Measurements from ENCODE around the gene SEMA5A.

Gene SEMA5A

DNA sequence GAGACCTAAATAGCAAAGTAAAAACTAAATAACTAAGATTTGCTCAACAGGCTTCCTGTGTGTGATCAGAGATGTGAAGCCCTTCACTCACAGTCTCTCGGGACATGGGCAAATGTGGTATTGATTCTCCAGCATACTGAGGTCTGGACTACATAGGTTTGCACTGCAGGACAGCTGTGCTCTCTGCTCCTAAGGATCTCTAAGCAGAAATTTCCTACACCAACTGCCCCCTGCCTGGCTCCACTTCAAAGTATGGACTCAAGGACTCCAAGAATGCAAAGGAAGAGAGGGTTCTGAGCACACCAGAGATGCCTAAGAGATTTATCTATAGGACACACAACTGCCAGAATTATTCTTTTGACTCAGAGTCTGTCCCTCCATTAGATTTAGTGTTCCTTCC is 487.2 kb downstream of the SEMA5A start:
- DNase-seq (ENCODE audit: low spot score), result no peak
- TF ChIP-seq, protein P1, sequence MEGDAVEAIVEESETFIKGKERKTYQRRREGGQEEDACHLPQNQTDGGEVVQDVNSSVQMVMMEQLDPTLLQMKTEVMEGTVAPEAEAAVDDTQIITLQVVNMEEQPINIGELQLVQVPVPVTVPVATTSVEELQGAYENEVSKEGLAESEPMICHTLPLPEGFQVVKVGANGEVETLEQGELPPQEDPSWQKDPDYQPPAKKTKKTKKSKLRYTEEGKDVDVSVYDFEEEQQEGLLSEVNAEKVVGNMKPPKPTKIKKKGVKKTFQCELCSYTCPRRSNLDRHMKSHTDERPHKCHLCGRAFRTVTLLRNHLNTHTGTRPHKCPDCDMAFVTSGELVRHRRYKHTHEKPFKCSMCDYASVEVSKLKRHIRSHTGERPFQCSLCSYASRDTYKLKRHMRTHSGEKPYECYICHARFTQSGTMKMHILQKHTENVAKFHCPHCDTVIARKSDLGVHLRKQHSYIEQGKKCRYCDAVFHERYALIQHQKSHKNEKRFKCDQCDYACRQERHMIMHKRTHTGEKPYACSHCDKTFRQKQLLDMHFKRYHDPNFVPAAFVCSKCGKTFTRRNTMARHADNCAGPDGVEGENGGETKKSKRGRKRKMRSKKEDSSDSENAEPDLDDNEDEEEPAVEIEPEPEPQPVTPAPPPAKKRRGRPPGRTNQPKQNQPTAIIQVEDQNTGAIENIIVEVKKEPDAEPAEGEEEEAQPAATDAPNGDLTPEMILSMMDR (IDR thresholded peaks at IDR 0.05; ENCODE audit: extremely low read depth, insufficient read depth, missing control alignments), result no peak
- in situ Hi-C loops (cut with MboI; ENCODE audit: low pct_unique_long_range_greater_than_20kb, low sequenced_read_pairs, unreplicated experiment), result no loop called here

GRCh38 chr5:9058161-9058560 is 487.7 kb downstream of the SEMA5A start:
- DNase-seq (ENCODE audit: low spot score), result no peak
- in situ Hi-C loops (cut with MboI; ENCODE audit: low pct_unique_long_range_greater_than_20kb, low sequenced_read_pairs, unreplicated experiment), result no loop called here
- TF ChIP-seq, protein P1 (IDR thresholded peaks at IDR 0.05; ENCODE audit: extremely low read depth, insufficient read depth, missing control alignments), result no peak

DNA sequence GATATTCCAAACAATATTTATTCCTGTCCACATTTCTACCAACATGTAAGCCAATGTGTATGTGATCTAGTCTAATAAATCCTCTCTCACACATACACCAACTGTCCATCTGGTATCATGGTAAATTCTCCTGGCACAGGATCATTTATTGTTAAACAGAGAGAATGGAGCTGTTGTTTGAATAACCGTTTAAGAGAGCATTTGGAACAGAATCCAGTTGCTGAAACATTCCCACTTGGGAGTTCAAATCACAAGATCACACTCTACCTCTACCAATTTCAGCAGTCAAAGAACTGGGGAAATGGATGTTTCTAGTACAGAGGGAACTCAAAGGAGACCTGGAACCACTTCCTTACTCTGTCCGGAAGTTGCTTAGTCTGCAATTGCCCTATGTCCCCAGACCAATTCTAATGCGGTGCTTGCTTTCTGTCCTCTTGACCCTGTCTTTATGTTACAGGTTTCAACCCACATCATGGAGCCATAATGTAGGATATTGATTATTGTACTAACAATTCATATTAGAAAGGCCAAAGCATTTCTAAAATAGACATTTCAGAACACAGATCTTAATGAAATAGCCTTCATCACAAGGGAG is 488.4 kb downstream of the SEMA5A start:
- in situ Hi-C loops (cut with MboI; ENCODE audit: low pct_unique_long_range_greater_than_20kb, low sequenced_read_pairs, unreplicated experiment), result no loop called here
- no peak for DNase-seq (ENCODE audit: low spot score)
- TF ChIP-seq, protein P1 (IDR thresholded peaks at IDR 0.05; ENCODE audit: extremely low read depth, insufficient read depth, missing control alignments), result no peak

GRCh38 chr5:9056046-9056445 is 489.8 kb downstream of the SEMA5A start:
- TF ChIP-seq, protein P1 (IDR thresholded peaks at IDR 0.05; ENCODE audit: extremely low read depth, insufficient read depth, missing control alignments), result no peak
- in situ Hi-C loops (cut with MboI; ENCODE audit: low pct_unique_long_range_greater_than_20kb, low sequenced_read_pairs, unreplicated experiment), result no loop called here
- no peak for DNase-seq (ENCODE audit: low spot score)

GRCh38 chr5:9054821-9055589 is 490.9 kb downstream of the SEMA5A start:
- TF ChIP-seq, protein P1 (IDR thresholded peaks at IDR 0.05; ENCODE audit: extremely low read depth, insufficient read depth, missing control alignments), result no peak
- DNase-seq (ENCODE audit: low spot score), result no peak
- in situ Hi-C loops (cut with MboI; ENCODE audit: low pct_unique_long_range_greater_than_20kb, low sequenced_read_pairs, unreplicated experiment), result no loop called here

DNA sequence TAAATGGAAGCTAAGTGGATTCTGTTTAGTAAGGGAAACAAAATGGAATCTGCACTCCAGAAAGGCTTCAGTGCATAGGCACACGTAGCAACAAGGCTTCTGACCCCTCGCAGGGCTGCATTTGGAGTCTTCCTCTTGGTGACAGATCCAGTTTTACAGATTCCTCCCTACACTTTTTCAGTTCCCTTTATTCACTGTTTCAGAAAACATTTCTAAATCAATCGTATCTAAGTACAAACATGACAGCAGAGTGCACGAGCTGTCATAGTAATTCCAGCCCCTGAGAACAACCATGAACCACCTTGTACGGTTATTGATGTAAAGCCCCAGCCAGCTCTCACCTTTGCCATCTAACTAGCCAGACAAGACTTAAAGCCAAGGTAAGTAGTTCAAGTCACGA is 491.6 kb downstream of the SEMA5A start:
- no peak for DNase-seq (ENCODE audit: low spot score)
- in situ Hi-C loops (cut with MboI; ENCODE audit: low pct_unique_long_range_greater_than_20kb, low sequenced_read_pairs, unreplicated experiment), result no loop called here
- TF ChIP-seq, protein P1 (IDR thresholded peaks at IDR 0.05; ENCODE audit: extremely low read depth, insufficient read depth, missing control alignments), result no peak

Measured in GM13977 (cell line).